Right ventricle myocardium inferior (tissue), 1 donor: ENCODE data around the gene ZBTB17. TPM values are rescaled to one million over a fixed set of nuclear protein-coding genes. Genes with fewer than 3 reads are reported as not detected.

Experiments used
- total RNA-seq: library from RNA; stranded (reverse); fragmentation: NEBNext Ultra II Directional; extraction: Animal tissue kit (Norgen Biotek cat#: 25700); gene quantifications from one replicate; pipeline ENCODE4 v1.2.1, GENCODE V29; 2021
- donor health status: DM: no; HTN: yes; CAD: no; lungs with severe emphysema.

Gene ZBTB17
- total RNA-seq, 1 donor from 2014 or later, result 23.4 TPM

Other genes with a start within 250 kb of the ZBTB17 start
- gene SLC25A34, start 239.8 kb downstream of the ZBTB17 start, total RNA-seq, result 57.2 TPM
- not detected for gene TMEM82, start 233.6 kb downstream of the ZBTB17 start, total RNA-seq
- gene FBLIM1, start 217.3 kb downstream of the ZBTB17 start, total RNA-seq, result 97.6 TPM
- gene UQCRHL, start 168.5 kb downstream of the ZBTB17 start, total RNA-seq, result 6.2 TPM
- gene SPEN, start 128.4 kb downstream of the ZBTB17 start, total RNA-seq, result 21.4 TPM
- gene SRARP, start 28.1 kb upstream of the ZBTB17 start, total RNA-seq, result 0.41 TPM
- gene HSPB7, start 41.9 kb upstream of the ZBTB17 start, total RNA-seq, result 4,074 TPM
- gene CLCNKA, start 45.9 kb upstream of the ZBTB17 start, total RNA-seq, result 0.19 TPM
- 2.2 TPM for gene CLCNKB, start 67.7 kb upstream of the ZBTB17 start, total RNA-seq
- gene FAM131C, start 97.5 kb upstream of the ZBTB17 start, total RNA-seq, result 5.9 TPM
- gene EPHA2, start 180.0 kb upstream of the ZBTB17 start, total RNA-seq, result 7.3 TPM
- 2.8 TPM for gene ARHGEF19, start 236.6 kb upstream of the ZBTB17 start, total RNA-seq